GM12874 (cell line): Measurements from ENCODE around the gene METTL21C.

ENCODE experiments used
- CTCF ChIP-seq: IDR thresholded peaks from 2 replicates; pipeline ENCODE4 v1.5.1; 2011; ENCODE audit warnings: low read depth, mild to moderate bottlenecking, control low read depth, low read length, moderate library complexity; ENCODE audit not compliant: insufficient read depth

METTL21C gene

GRCh38 chr13:102718746-102719145 is 23.9 kb upstream of the METTL21C start:
- no peak for TF ChIP-seq CTCF

GRCh38 chr13:102715447-102715846 is 20.6 kb upstream of the METTL21C start:
- TF ChIP-seq CTCF: no peak

GRCh38 chr13:102710261-102710679 is 15.4 kb upstream of the METTL21C start:
- TF ChIP-seq CTCF: no peak

GRCh38 chr13:102709536-102709935 is 14.7 kb upstream of the METTL21C start:
- no peak for TF ChIP-seq CTCF

- no peak for TF ChIP-seq CTCF
These were observed 14.1 kb upstream of the METTL21C start for GRCh38 chr13:102708991-102709390.

- no peak for TF ChIP-seq CTCF
These were observed 13.4 kb upstream of the METTL21C start for GRCh38 chr13:102708211-102708610.

- no peak for TF ChIP-seq CTCF
These were observed 12.6 kb upstream of the METTL21C start for GRCh38 chr13:102707467-102707866.

GRCh38 chr13:102704238-102705058 is 9.6 kb upstream of the METTL21C start:
- TF ChIP-seq CTCF: no peak
